ENCODE data around the gene PRSS57.

DNA sequence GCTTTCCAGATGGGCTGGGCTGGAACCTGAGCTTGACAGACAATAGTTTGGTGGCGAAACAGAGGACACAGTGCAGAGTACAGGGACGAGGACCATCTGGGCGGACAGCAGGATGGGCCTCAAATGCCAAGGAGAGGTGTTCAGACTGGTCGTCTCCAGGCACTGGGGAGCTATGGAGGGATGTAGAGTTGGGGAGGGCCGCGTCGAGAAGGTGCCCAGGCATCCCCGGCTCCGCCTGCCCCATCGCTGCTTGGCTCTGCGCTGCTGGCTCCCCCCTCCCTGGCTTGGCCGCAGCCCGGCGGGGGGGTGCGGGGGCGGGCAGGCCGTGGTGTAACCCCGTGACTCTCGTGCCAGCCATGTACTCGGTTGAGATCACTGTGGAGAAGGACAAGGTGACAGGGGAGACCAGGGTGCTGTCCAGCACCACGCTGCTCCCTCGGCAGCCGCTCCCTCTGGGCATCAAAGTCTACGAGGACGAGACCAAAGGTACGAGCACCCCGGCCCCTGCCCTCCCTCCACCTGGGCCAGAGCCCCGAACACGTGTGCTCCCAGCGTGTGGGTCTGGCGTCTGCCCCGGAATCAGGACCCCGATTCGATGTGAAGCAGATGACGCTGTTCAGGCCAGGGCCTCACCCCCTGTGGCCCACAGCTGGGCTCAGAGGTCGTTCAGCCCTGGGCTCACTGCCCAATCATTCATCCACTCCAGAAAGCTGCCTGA, 44.9 kb upstream of the PRSS57 start:
- TF ChIP-seq POLR2AphosphoS5 (IDR thresholded peaks at IDR 0.05; ENCODE audit: borderline replicate concordance, low read depth, low read length) (no peak), EZH2 (IDR thresholded peaks at IDR 0.05) (no peak), FOXP2 (optimal IDR thresholded peaks at IDR 0.05; ENCODE audit: control extremely low read depth, extremely low read length, insufficient read depth) (no peak)
